ENCODE data around the gene C14orf119.

GRCh38 chr14:23137192-23137812 is 42.0 kb downstream of the C14orf119 start:
- TF ChIP-seq, protein P1, sequence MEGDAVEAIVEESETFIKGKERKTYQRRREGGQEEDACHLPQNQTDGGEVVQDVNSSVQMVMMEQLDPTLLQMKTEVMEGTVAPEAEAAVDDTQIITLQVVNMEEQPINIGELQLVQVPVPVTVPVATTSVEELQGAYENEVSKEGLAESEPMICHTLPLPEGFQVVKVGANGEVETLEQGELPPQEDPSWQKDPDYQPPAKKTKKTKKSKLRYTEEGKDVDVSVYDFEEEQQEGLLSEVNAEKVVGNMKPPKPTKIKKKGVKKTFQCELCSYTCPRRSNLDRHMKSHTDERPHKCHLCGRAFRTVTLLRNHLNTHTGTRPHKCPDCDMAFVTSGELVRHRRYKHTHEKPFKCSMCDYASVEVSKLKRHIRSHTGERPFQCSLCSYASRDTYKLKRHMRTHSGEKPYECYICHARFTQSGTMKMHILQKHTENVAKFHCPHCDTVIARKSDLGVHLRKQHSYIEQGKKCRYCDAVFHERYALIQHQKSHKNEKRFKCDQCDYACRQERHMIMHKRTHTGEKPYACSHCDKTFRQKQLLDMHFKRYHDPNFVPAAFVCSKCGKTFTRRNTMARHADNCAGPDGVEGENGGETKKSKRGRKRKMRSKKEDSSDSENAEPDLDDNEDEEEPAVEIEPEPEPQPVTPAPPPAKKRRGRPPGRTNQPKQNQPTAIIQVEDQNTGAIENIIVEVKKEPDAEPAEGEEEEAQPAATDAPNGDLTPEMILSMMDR (IDR thresholded peaks at IDR 0.05 in 2 of 3, conservative IDR thresholded peaks at IDR 0.05 in 1 of 3; ENCODE audit: borderline replicate concordance in 1 of 3, insufficient read depth in 1 of 3, low read depth in 2 of 3, low read length in 2 of 3) = no peak
- no peak for TF ChIP-seq MAX (IDR thresholded peaks at IDR 0.05)
- no peak for TF ChIP-seq EZH2 (IDR thresholded peaks at IDR 0.05)
- TF ChIP-seq RAD21 (IDR thresholded peaks at IDR 0.05; ENCODE audit: low read depth) = no peak
- TF ChIP-seq CBX3 (IDR thresholded peaks at IDR 0.05; ENCODE audit: low read depth) = no peak

All from HCT116 (cell line).